H9 (cell line): ENCODE measurements around the gene ETV3L. TPM values are rescaled to one million over a fixed set of nuclear protein-coding genes. Genes with fewer than 3 reads are reported as not detected.

Experiments used
- DNase-seq: peaks from one replicate; pipeline ENCODE4 v3.0.0-alpha.2; 2017
- H2AFZ ChIP-seq: one replicate; pipeline ENCODE4 v1.6.1; 2013; ENCODE audit warnings: mild to moderate bottlenecking, low read length, control low read depth, moderate library complexity
- H2AK5ac ChIP-seq: 2 replicates; pipeline ENCODE4 v1.6.1; 2013; ENCODE audit warnings: low read length, control low read depth, mixed read lengths; ENCODE audit not compliant: insufficient read length
- H2BK120ac ChIP-seq: one replicate; pipeline ENCODE4 v1.6.1; 2013; ENCODE audit warnings: low read depth, mild to moderate bottlenecking, low read length, control low read depth, inconsistent platforms; ENCODE audit not compliant: poor library complexity, severe bottlenecking
- H2BK12ac ChIP-seq: 2 replicates; pipeline ENCODE4 v1.6.1; 2013; ENCODE audit warnings: low read length, control low read depth, mixed read lengths, low read depth; ENCODE audit not compliant: insufficient read length
- H2BK15ac ChIP-seq: 2 replicates; pipeline ENCODE4 v1.6.1; 2013; ENCODE audit warnings: low read depth, low read length, control low read depth
- H2BK20ac ChIP-seq: one replicate; pipeline ENCODE4 v1.6.1; 2013; ENCODE audit warnings: low read depth, mild to moderate bottlenecking, low read length, control low read depth, inconsistent platforms; ENCODE audit not compliant: poor library complexity, severe bottlenecking
- H2BK5ac ChIP-seq: 2 replicates; pipeline ENCODE4 v1.6.1; 2013; ENCODE audit warnings: low read length, control low read depth, mixed read lengths; ENCODE audit not compliant: insufficient read length
- H3K14ac ChIP-seq: 2 replicates; pipeline ENCODE4 v1.6.1; 2013; ENCODE audit warnings: low read length, control low read depth; ENCODE audit not compliant: insufficient read depth
- H3K18ac ChIP-seq: 2 replicates; pipeline ENCODE4 v1.6.1; 2013; ENCODE audit warnings: low read depth, mild to moderate bottlenecking, mixed read lengths, low read length, control low read depth; ENCODE audit not compliant: insufficient read length
- H3K23ac ChIP-seq: 2 replicates; pipeline ENCODE4 v1.6.1; 2013; ENCODE audit warnings: low read length, control low read depth, mixed read lengths, low read depth; ENCODE audit not compliant: insufficient read length
- H3K23me2 ChIP-seq: 2 replicates; pipeline ENCODE4 v1.6.1; 2013; ENCODE audit warnings: low read depth, mild to moderate bottlenecking, mixed read lengths, low read length, control low read depth; ENCODE audit not compliant: insufficient read length, poor library complexity, severe bottlenecking
- H3K27ac ChIP-seq: 2 replicates; pipeline ENCODE4 v1.5.1; 2013; ENCODE audit warnings: low read length, control low read depth, mixed read lengths, low read depth; ENCODE audit not compliant: insufficient read length
- H3K27me3 ChIP-seq: 2 replicates; pipeline ENCODE4 v1.6.1; 2013; ENCODE audit warnings: low read length, control low read depth, inconsistent platforms; ENCODE audit not compliant: insufficient read depth
- H3K4ac ChIP-seq: 2 replicates; pipeline ENCODE4 v1.6.1; 2013; ENCODE audit warnings: low read depth, mild to moderate bottlenecking, control low read depth, inconsistent platforms, low read length, moderate library complexity
- H3K4me1 ChIP-seq: 2 replicates; pipeline ENCODE4 v1.6.1; 2013; ENCODE audit warnings: low read length, control low read depth, inconsistent platforms; ENCODE audit not compliant: insufficient read depth
- H3K4me2 ChIP-seq: 2 replicates; pipeline ENCODE4 v1.6.1; 2013; ENCODE audit warnings: low read length, control low read depth, mixed read lengths; ENCODE audit not compliant: insufficient read length, insufficient read depth
- H3K56ac ChIP-seq: 2 replicates; pipeline ENCODE4 v1.6.1; 2013; ENCODE audit warnings: low read depth, mild to moderate bottlenecking, mixed read lengths, low read length, control low read depth; ENCODE audit not compliant: insufficient read length
- H3K79me1 ChIP-seq: 2 replicates; pipeline ENCODE4 v1.6.1; 2013; ENCODE audit warnings: low read depth, mild to moderate bottlenecking, moderate library complexity, low read length, control low read depth, inconsistent platforms; ENCODE audit not compliant: insufficient read depth, poor library complexity, severe bottlenecking
- H3K79me2 ChIP-seq: 2 replicates; pipeline ENCODE4 v1.6.1; 2013; ENCODE audit warnings: low read length, control low read depth, inconsistent platforms; ENCODE audit not compliant: insufficient read depth
- H3K9ac ChIP-seq: 2 replicates; pipeline ENCODE4 v1.6.1; 2013; ENCODE audit warnings: low read length, control low read depth, mixed read lengths; ENCODE audit not compliant: insufficient read length; ENCODE audit errors: extremely low read depth
- H3K9me3 ChIP-seq: one replicate; pipeline ENCODE4 v1.6.1; 2013; ENCODE audit warnings: low read depth, low read length, inconsistent platforms; ENCODE audit not compliant: control insufficient read depth
- H3T11ph ChIP-seq: one replicate; pipeline ENCODE4 v1.6.1; 2013; ENCODE audit warnings: mild to moderate bottlenecking, low read length, control low read depth, inconsistent platforms
- H4K20me1 ChIP-seq: one replicate; pipeline ENCODE4 v1.6.1; 2013; ENCODE audit not compliant: control insufficient read depth, insufficient read length, insufficient read depth
- H4K5ac ChIP-seq: 2 replicates; pipeline ENCODE4 v1.6.1; 2013; ENCODE audit warnings: low read depth, mild to moderate bottlenecking, mixed read lengths, low read length, control low read depth; ENCODE audit not compliant: insufficient read length
- H4K8ac ChIP-seq: replicated peaks from 2 replicates; pipeline ENCODE4 v1.6.1; 2013; ENCODE audit warnings: low read length, control low read depth, mixed read lengths, low read depth; ENCODE audit not compliant: insufficient read length
- H4K91ac ChIP-seq: 2 replicates; pipeline ENCODE4 v1.6.1; 2013; ENCODE audit warnings: low read depth, mild to moderate bottlenecking, moderate library complexity, mixed read lengths, low read length, control low read depth; ENCODE audit not compliant: insufficient read length
- H3K27ac Mint-ChIP-seq, 3 experiments: 2 replicates in 2 of 3; 3 replicates in 1 of 3; pipeline ENCODE4 v1.8.0; 2020 to 2021; ENCODE audit warnings: mixed read lengths in 3 of 3, mild to moderate bottlenecking in 1 of 3, moderate library complexity in 1 of 3
- H3K27me3 Mint-ChIP-seq: 2 replicates; pipeline ENCODE4 v1.8.0; 2021; ENCODE audit warnings: low read depth, mild to moderate bottlenecking, moderate library complexity, mixed read lengths
- H3K36me3 Mint-ChIP-seq, 3 experiments: 2 replicates in 2 of 3; 3 replicates in 1 of 3; pipeline ENCODE4 v1.8.0; 2020 to 2021; ENCODE audit warnings: low read depth in 3 of 3, mixed read lengths in 3 of 3; ENCODE audit not compliant: insufficient read depth in 1 of 3
- H3K4me1 Mint-ChIP-seq, 2 experiments: 2 replicates each; pipeline ENCODE4 v1.8.0; 2020; ENCODE audit warnings: mixed read lengths in 2 of 2
- H3K4me3 Mint-ChIP-seq, 2 experiments: 2 replicates in 1 of 2; 3 replicates in 1 of 2; pipeline ENCODE4 v1.8.0; 2020 to 2021; ENCODE audit warnings: mild to moderate bottlenecking in 2 of 2, mixed read lengths in 2 of 2, moderate library complexity in 1 of 2
- H3K9me3 Mint-ChIP-seq, 2 experiments: 2 replicates in 1 of 2; 3 replicates in 1 of 2; pipeline ENCODE4 v1.8.0; 2020; ENCODE audit warnings: mild to moderate bottlenecking in 2 of 2, mixed read lengths in 2 of 2, moderate library complexity in 1 of 2
- total RNA-seq: library from RNA; stranded (reverse); gene quantifications from 2 replicates; pipeline ENCODE4 v1.2.1, GENCODE V29; 2021
- TF ChIP-seq, protein P1 (sequence below): fragments of 200-600 bp; sonication (generic); conservative IDR thresholded peaks from 3 replicates; pipeline ENCODE4 v1.8.0; 2021; ENCODE audit warnings: antibody characterized with exemption, mild to moderate bottlenecking

The ETV3L gene
- total RNA-seq, 1 experiment from 2014 or later = 0.96 TPM

DNA sequence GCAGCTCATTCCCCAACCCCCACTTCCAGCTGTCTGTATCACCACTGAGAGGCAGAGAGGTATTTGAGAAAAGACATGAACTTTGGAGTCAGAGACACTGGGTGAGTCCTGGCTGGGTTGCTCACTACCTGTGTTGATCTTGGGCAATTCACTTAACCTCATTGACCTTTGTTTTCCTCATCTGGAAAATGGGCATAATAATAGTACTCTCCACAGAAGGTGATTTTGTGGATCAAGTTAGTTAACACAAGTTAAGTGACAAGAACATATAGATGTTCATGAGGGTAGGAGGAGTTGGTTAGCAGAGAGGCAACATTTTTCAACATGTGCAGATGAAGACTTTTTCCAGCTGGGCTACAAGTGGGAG, 17.1 kb upstream of the ETV3L start:
- H3K9ac ChIP-seq = no peak overlapping the region
- Mint-ChIP-seq H3K27me3 (peaks cover 5% of the 10 kb centered on the region), H3K9me3 (no peaks in the 10 kb centered on the region), H3K36me3 (no peaks in the 10 kb centered on the region), H3K4me1 (peaks cover 70 to 74% of the 10 kb centered on the region in 2 experiments), H3K27ac (peak overlapping the region in 2 of 3 experiments; percentile 18 to 79; a peak in 3 of 7 replicates), H3K4me3 (peak overlapping the region in 1 of 2 experiments; percentile 3; a peak in 1 of 5 replicates)
- no peak overlapping the region for H3K4ac ChIP-seq
- H4K8ac ChIP-seq = no peak overlapping the region
- H3K23me2 ChIP-seq = no peaks in the 10 kb centered on the region
- H3K56ac ChIP-seq = no peak overlapping the region
- H3K27ac ChIP-seq = no peak overlapping the region
- no peak overlapping the region for H3T11ph ChIP-seq
- H2BK5ac ChIP-seq = no peak overlapping the region
- H3K79me1 ChIP-seq = no peaks in the 10 kb centered on the region
- peaks cover 22% of the 10 kb centered on the region; the same call in 1 of the 2 replicates for H3K4me1 ChIP-seq
- no peak overlapping the region for H2AK5ac ChIP-seq
- H3K23ac ChIP-seq = no peak overlapping the region
- H4K5ac ChIP-seq = no peak overlapping the region
- H3K79me2 ChIP-seq = no peaks in the 10 kb centered on the region
- no peak overlapping the region for H2AFZ ChIP-seq
- DNase-seq = no peak
- no peak overlapping the region for H3K4me2 ChIP-seq
- no peak overlapping the region for H2BK15ac ChIP-seq
- H2BK12ac ChIP-seq = no peak overlapping the region
- TF ChIP-seq, protein P1, sequence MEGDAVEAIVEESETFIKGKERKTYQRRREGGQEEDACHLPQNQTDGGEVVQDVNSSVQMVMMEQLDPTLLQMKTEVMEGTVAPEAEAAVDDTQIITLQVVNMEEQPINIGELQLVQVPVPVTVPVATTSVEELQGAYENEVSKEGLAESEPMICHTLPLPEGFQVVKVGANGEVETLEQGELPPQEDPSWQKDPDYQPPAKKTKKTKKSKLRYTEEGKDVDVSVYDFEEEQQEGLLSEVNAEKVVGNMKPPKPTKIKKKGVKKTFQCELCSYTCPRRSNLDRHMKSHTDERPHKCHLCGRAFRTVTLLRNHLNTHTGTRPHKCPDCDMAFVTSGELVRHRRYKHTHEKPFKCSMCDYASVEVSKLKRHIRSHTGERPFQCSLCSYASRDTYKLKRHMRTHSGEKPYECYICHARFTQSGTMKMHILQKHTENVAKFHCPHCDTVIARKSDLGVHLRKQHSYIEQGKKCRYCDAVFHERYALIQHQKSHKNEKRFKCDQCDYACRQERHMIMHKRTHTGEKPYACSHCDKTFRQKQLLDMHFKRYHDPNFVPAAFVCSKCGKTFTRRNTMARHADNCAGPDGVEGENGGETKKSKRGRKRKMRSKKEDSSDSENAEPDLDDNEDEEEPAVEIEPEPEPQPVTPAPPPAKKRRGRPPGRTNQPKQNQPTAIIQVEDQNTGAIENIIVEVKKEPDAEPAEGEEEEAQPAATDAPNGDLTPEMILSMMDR = no peak
- H3K9me3 ChIP-seq = no peaks in the 10 kb centered on the region
- no peaks in the 10 kb centered on the region; the same call in 1 of the 2 replicates for H3K27me3 ChIP-seq
- H3K18ac ChIP-seq = no peak overlapping the region
- H3K14ac ChIP-seq = no peak overlapping the region
- no peak overlapping the region for H4K91ac ChIP-seq
- H2BK20ac ChIP-seq = no peak overlapping the region
- no peak overlapping the region for H2BK120ac ChIP-seq
- no peaks in the 10 kb centered on the region for H4K20me1 ChIP-seq
